Astrocyte (in vitro differentiated cells and primary cell): ENCODE results near the gene RAPGEF2.

Experiments used
- CTCF ChIP-seq: IDR thresholded peaks from 2 replicates; pipeline ENCODE4 v1.5.1; 2011; ENCODE audit warnings: low read depth, mild to moderate bottlenecking, inconsistent platforms, low read length, moderate library complexity; ENCODE audit not compliant: insufficient read depth
- EZH2 ChIP-seq: IDR thresholded peaks from 2 replicates; pipeline ENCODE4 v1.6.1; 2012; ENCODE audit warnings: mild to moderate bottlenecking, low read length, inconsistent platforms; ENCODE audit not compliant: insufficient read depth

- no peak for TF ChIP-seq CTCF
- no peak for TF ChIP-seq EZH2
Measured at GRCh38 chr4:159282329-159282728, 179.4 kb downstream of the RAPGEF2 start.
